Large intestine (tissue), 12 donors: ENCODE data around the gene USP50. TPM values are rescaled to one million over a fixed set of nuclear protein-coding genes. Genes with fewer than 3 reads are reported as not detected.
"Not testable (repeated sequence)": the region's sequence is repeated elsewhere in the genome, so short reads cannot be mapped to it uniquely, and the experiment has no call there.

Experiments
- DNase-seq, 2 donors: peaks; one replicate each; pipeline versions ENCODE4 v3.0.0 to v3.0.0-alpha.2; 2013
- H3K27ac ChIP-seq: one replicate; pipeline ENCODE4 v1.5.1; 2013; ENCODE audit warnings: low read length
- H3K27me3 ChIP-seq: 2 replicates; pipeline ENCODE4 v1.6.1; 2013; ENCODE audit warnings: low read length; ENCODE audit not compliant: control insufficient read depth, insufficient read depth
- H3K36me3 ChIP-seq: 2 replicates; pipeline ENCODE4 v1.6.1; 2013; ENCODE audit warnings: low read length; ENCODE audit not compliant: control insufficient read depth, insufficient read depth
- H3K4me1 ChIP-seq: one replicate; pipeline ENCODE4 v1.6.1; 2013; ENCODE audit warnings: low read length; ENCODE audit not compliant: control insufficient read depth, insufficient read depth
- H3K4me3 ChIP-seq: one replicate; pipeline ENCODE4 v1.5.1; 2013; ENCODE audit warnings: low read length
- H3K9me3 ChIP-seq: one replicate; pipeline ENCODE4 v1.6.1; 2013; ENCODE audit warnings: mild to moderate bottlenecking, low read depth, low read length, moderate library complexity; ENCODE audit not compliant: control insufficient read depth
- WGBS: methylation state at CpG from one replicate; pipeline ENCODE4 v1.1.5; 2013; ENCODE audit warnings: low lambda C conversion rate; ENCODE audit not compliant: insufficient coverage; 5-methylcytosine and 5-hydroxymethylcytosine counted together
- long read RNA-seq, 11 donors: transcript quantifications; one replicate each; lab custom pipeline, GENCODE V29; 2026
- polyA plus RNA-seq: library from polyadenylated mRNA; unstranded; fragments of 120-200 nt; gene quantifications from one replicate; pipeline ENCODE4 v1.2.1, GENCODE V29; 2013

USP50 gene
- 0.13 TPM for polyA plus RNA-seq
- long read RNA-seq, donor 1 = 0 reads
- long read RNA-seq, donor 2 = 0 reads
- long read RNA-seq, donor 3 = 0 reads
- long read RNA-seq, donor 4 = 0 reads
- long read RNA-seq, donor 5 = 0 reads
- long read RNA-seq, donor 6 = 0 reads
- long read RNA-seq, donor 7 = 0 reads
- long read RNA-seq, donor 8 = 0 reads
- long read RNA-seq, donor 9 = 0 reads
- long read RNA-seq, donor 10 = 0 reads
- long read RNA-seq, donor 11 = 0 reads

DNA sequence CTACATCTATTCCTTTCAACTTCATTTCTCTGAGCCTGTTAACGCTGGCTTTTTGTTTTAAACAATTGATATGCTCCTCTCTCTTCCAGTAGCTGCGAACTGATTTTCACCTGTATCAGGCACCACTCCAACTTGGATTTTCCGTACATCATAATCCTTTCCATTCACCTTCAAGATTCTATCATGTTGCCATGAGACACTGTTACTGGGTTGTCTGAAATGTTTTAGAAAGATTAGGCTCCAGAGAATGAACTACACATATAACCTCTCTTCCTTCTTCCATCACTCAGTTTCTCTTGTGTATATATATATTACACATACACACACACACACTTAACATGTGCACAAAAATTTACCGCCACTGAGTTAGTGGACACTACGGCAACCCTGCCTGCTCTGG is at the start of gene USP50:
USP50 (minus strand) TSS at position 101 of the 400 bp plus-strand sequence. CDS start 141 bp downstream, outside the sequence.
- Histone ChIP-seq H3K27me3 (no peaks in the 10 kb centered on the region), H3K4me3 (no peak within 1 kb of the TSS), H3K36me3 (no peaks in the 10 kb centered on the region), H3K9me3 (no peaks in the 10 kb centered on the region), H3K4me1 (no peaks in the 10 kb centered on the region), H3K27ac (no peak within 1 kb of the TSS)
- DNase-seq = no peak
- WGBS = 100% methylated on average over 3 of the region's 5 CpGs

DNA sequence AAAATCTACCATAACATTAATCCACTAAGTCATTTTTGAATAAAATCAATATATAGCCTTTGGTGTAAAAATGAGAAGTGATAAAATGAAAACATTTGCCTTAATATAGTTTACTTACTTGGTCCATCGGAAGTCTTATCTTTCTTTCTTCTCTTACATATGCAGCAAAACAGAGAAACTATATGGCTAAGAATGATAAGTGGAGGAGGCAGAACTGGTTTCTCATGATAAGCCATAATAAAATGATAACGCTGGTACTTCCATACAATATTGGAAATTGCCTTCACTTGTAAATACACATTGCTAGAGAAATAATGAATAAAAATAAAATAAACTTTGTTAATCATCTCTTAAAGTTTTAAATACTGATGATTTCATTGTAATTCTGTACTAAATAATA is 47.8 kb upstream of the USP50 start:
- Histone ChIP-seq H3K27me3 (no peaks in the 10 kb centered on the region), H3K9me3 (no peaks in the 10 kb centered on the region), H3K4me1 (no peaks in the 10 kb centered on the region), H3K4me3 (no peak overlapping the region), H3K27ac (no peak overlapping the region), H3K36me3 (peaks cover 52% of the 10 kb centered on the region)
- 73% methylated on average over 2 of the region's 2 CpGs for whole genome bisulfite sequencing
- DNase-seq = no peak

DNA sequence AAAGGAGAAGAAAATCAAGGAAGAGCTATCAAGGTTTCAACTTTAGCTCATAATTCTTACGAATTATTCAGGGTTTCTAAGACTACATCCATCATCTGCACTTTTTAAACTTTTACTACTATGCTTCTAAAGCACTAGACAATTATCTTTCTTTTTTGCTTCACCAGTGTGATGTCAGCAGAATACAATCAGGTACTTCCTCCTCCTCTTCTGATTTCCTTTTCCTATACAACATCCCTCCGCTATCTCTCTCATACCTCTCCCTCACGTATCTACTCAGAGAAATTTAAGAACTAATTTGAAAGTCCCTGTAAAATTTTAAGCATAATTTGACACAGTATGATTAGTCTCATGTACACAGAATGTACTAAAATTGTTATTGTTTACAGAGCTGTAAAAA is 47.3 kb upstream of the USP50 start:
- Histone ChIP-seq H3K36me3 (peaks cover 53% of the 10 kb centered on the region), H3K4me3 (no peak overlapping the region), H3K27me3 (no peaks in the 10 kb centered on the region), H3K4me1 (no peaks in the 10 kb centered on the region), H3K27ac (no peak overlapping the region), H3K9me3 (no peaks in the 10 kb centered on the region)
- 100% methylated on average over 1 of the region's 3 CpGs for WGBS
- no peak for DNase-seq

DNA sequence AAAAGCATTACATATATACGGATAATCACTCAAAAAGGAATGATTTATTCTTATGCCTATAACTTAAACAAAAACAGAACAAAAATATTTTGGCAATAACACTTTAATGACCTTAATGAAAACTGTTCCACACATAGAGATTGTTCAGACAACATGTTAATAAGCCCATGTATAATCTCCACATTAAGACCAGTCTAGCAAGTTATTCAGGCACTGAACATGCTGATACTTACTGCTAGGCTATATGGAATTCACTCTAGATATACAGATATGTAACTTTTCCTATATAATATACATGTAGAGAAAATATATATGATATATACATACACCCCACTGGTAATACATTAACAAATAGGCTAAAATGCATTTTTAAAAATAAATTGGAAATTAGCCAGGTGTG is 43.8 kb upstream of the USP50 start:
- H3K9me3 ChIP-seq = no peaks in the 10 kb centered on the region
- no peaks in the 10 kb centered on the region for H3K4me1 ChIP-seq
- no peaks in the 10 kb centered on the region for H3K27me3 ChIP-seq
- no peak overlapping the region for H3K27ac ChIP-seq
- no peak for DNase-seq
- peaks cover 45% of the 10 kb centered on the region for H3K36me3 ChIP-seq
- WGBS = no CpG with 5 or more reads among the region's 1 CpG
- H3K4me3 ChIP-seq = no peak overlapping the region

- no peaks in the 10 kb centered on the region for H3K27me3 ChIP-seq
- no peak overlapping the region for H3K4me3 ChIP-seq
- no peaks in the 10 kb centered on the region for H3K4me1 ChIP-seq
- H3K9me3 ChIP-seq = no peaks in the 10 kb centered on the region
- WGBS = no CpG with 5 or more reads among the region's 2 CpGs
- peaks cover 53% of the 10 kb centered on the region for H3K36me3 ChIP-seq
- no peak for DNase-seq
- no peak overlapping the region for H3K27ac ChIP-seq
Measured at GRCh38 chr15:50577492-50577891, 31.0 kb upstream of the USP50 start.

DNA sequence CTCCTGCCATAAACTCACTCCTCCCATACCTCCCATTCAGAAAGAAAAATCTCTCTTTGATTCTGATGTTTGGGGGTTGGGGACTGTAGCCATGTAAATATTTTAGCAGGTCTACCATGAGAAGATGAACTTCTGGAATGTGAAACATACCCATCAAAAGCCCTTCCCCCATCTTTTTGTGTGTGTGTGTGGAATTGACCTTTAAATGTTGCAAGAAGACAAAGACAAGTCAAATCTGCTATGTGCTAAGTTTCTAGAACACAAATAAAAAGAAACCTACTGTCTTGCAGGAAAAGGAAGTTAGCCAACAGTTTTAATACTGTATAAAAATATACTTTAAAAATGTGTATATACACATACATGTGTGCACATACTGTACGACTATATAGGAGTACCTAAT is 29.7 kb upstream of the USP50 start:
- Histone ChIP-seq H3K4me3 (no peak overlapping the region), H3K4me1 (no peaks in the 10 kb centered on the region), H3K27me3 (no peaks in the 10 kb centered on the region), H3K36me3 (peaks cover 54% of the 10 kb centered on the region), H3K9me3 (no peaks in the 10 kb centered on the region), H3K27ac (no peak overlapping the region)
- no peak for DNase-seq
- no CpG with 5 or more reads among the region's 1 CpG for WGBS

- peaks cover 61% of the 10 kb centered on the region for H3K36me3 ChIP-seq
- H3K9me3 ChIP-seq, DNase-seq, H3K4me1 ChIP-seq, H3K4me3 ChIP-seq, H3K27me3 ChIP-seq, H3K27ac ChIP-seq: not testable (repeated sequence)
- no CpG with 5 or more reads among the region's 5 CpGs for WGBS
Measured at GRCh38 chr15:50573842-50574241, 27.4 kb upstream of the USP50 start.

DNA sequence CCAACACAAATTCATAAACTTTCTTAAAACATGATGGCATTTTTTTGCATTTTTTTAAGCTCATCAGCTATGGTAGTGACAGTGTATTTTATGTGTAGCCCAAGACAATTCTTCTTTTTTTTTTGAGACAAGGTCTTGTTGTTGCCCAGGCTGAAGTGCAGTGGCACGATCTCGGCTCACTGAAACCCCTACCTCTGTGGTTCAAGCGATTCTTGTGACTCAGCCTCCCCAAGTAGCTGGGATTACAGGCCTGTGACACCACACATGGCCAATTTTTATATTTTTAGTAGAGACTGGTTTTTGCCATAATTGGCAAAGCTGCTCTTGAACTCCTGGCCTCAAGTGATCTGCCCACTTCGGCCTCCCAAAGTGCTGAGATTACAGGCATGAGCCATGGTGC is 17.3 kb upstream of the USP50 start:
- Histone ChIP-seq H3K27me3 (no peaks in the 10 kb centered on the region), H3K36me3 (peaks cover 47% of the 10 kb centered on the region), H3K9me3 (no peaks in the 10 kb centered on the region), H3K27ac (no peak overlapping the region), H3K4me1 (no peaks in the 10 kb centered on the region), H3K4me3 (no peak overlapping the region)
- WGBS = no CpG with 5 or more reads among the region's 4 CpGs
- DNase-seq = no peak

GRCh38 chr15:50562735-50563640 is 16.5 kb upstream of the USP50 start:
- Histone ChIP-seq H3K27me3 (no peaks in the 10 kb centered on the region), H3K4me3 (no peak overlapping the region), H3K36me3 (peaks cover 46% of the 10 kb centered on the region), H3K4me1 (no peaks in the 10 kb centered on the region), H3K27ac (no peak overlapping the region), H3K9me3 (no peaks in the 10 kb centered on the region)
- DNase-seq = no peak
- 100% methylated on average over 1 of the region's 4 CpGs for WGBS

GRCh38 chr15:50558012-50558411 is 11.5 kb upstream of the USP50 start:
- no CpG with 5 or more reads among the region's 2 CpGs for WGBS
- H3K9me3 ChIP-seq = no peaks in the 10 kb centered on the region
- H3K36me3 ChIP-seq = peaks cover 24% of the 10 kb centered on the region
- no peak overlapping the region for H3K27ac ChIP-seq
- H3K4me1 ChIP-seq = no peaks in the 10 kb centered on the region
- H3K27me3 ChIP-seq = no peaks in the 10 kb centered on the region
- no peak for DNase-seq
- no peak overlapping the region for H3K4me3 ChIP-seq
